Uterus (tissue), 4 donors: Measurements from ENCODE around the gene PIPOX. TPM values are rescaled to one million over a fixed set of nuclear protein-coding genes. Genes with fewer than 3 reads are reported as not detected.

Source experiments
- DNase-seq, 2 donors: peaks; one replicate each; pipeline ENCODE4 v3.0.0-alpha.2; 2019 to 2020
- H3K27ac ChIP-seq, 2 donors: fragments of 200-600 bp; sonication (generic); 1 replicate in 1 of 2; 2 replicates in 1 of 2; pipeline ENCODE4 v1.5.1; 2016 to 2018
- H3K27me3 ChIP-seq, 2 donors: fragments of 200-600 bp; sonication (generic); one replicate each; pipeline ENCODE4 v1.5.1; 2018 to 2019; ENCODE audit warnings: control low read depth in 1 of 2
- H3K36me3 ChIP-seq, 2 donors: fragments of 200-600 bp; sonication (generic); one replicate each; pipeline ENCODE4 v1.5.1; 2019; ENCODE audit warnings: control low read depth in 1 of 2
- H3K4me1 ChIP-seq, 2 donors: fragments of 200-600 bp; sonication (generic); one replicate each; pipeline ENCODE4 v1.5.1; 2018 to 2019; ENCODE audit warnings: control low read depth in 1 of 2
- H3K4me3 ChIP-seq, 2 donors: fragments of 200-600 bp; sonication (generic); 1 replicate in 1 of 2; 2 replicates in 1 of 2; pipeline ENCODE4 v1.5.1; 2018 to 2019; ENCODE audit warnings: mild to moderate bottlenecking in 1 of 2
- H3K9me3 ChIP-seq, 2 donors: fragments of 200-600 bp; sonication (generic); one replicate each; pipeline ENCODE4 v1.5.1; 2019; ENCODE audit warnings: control low read depth in 1 of 2
- CTCF ChIP-seq, 4 experiments: fragments of 200-600 bp in 2 of 4; fragments of 450-650 bp in 2 of 4; sonication (generic) in 2 of 4; IDR thresholded peaks; one replicate each; pipeline ENCODE4 v1.5.1; 2016 to 2019; ENCODE audit warnings: antibody characterized with exemption in 4 of 4, mild to moderate bottlenecking in 2 of 4, moderate library complexity in 1 of 4
- POLR2A ChIP-seq, 2 donors: fragments of 450-650 bp; IDR thresholded peaks; one replicate each; pipeline ENCODE4 v1.6.1; 2016; ENCODE audit warnings: antibody characterized with exemption in 2 of 2, mild to moderate bottlenecking in 1 of 2, moderate library complexity in 1 of 2
- intact Hi-C: fragments of 100-400 bp; cut with DNase I; formaldehyde crosslinking; loops from one replicate; pipeline ENCODE4 v1.15.1; 2023; ENCODE audit warnings: low total_unique reads
- total RNA-seq, 4 donors: library from RNA; depleted of rRNA in 3 of 4; stranded (reverse); fragments of >200 nt in 3 of 4; gene quantifications; one replicate each; pipeline versions ENCODE4 v1.1.0 to v1.2.4, GENCODE V29; 2014 to 2023
- donor health status: DM: yes; HTN: yes; CAD: no.

The PIPOX gene
- total RNA-seq, 4 donors from 2014 or later: 0.59 to 7.4 (median 2.9) TPM

GRCh38 chr17:29076722-29077121 lies 33.8 kb downstream of the PIPOX start:
- DNase-seq: no peak
- intact Hi-C loops: no loop called here
- Histone ChIP-seq H3K9me3 (no peaks in the 10 kb centered on the region), H3K36me3 (no peaks in the 10 kb centered on the region), H3K4me3 (no peak overlapping the region), H3K27ac (no peak overlapping the region), H3K4me1 (no peaks in the 10 kb centered on the region), H3K27me3 (no peaks in the 10 kb centered on the region)
- TF ChIP-seq CTCF (IDR thresholded peaks at IDR 0.05): no peak
- TF ChIP-seq POLR2A (IDR thresholded peaks at IDR 0.05): no peak

GRCh38 chr17:29077320-29077719 lies 34.4 kb downstream of the PIPOX start:
- TF ChIP-seq POLR2A (IDR thresholded peaks at IDR 0.05) (no peak), CTCF (IDR thresholded peaks at IDR 0.05) (no peak)
- Histone ChIP-seq H3K4me3 (no peak overlapping the region), H3K27me3 (no peaks in the 10 kb centered on the region), H3K9me3 (no peaks in the 10 kb centered on the region), H3K4me1 (no peaks in the 10 kb centered on the region), H3K27ac (no peak overlapping the region), H3K36me3 (no peaks in the 10 kb centered on the region)
- intact Hi-C loops: no loop called here
- DNase-seq: no peak

GRCh38 chr17:29078183-29079045 lies 35.5 kb downstream of the PIPOX start:
- no peak for DNase-seq
- Histone ChIP-seq H3K27me3 (no peaks in the 10 kb centered on the region), H3K4me1 (no peaks in the 10 kb centered on the region), H3K9me3 (no peaks in the 10 kb centered on the region), H3K36me3 (no peaks in the 10 kb centered on the region), H3K4me3 (no peak overlapping the region), H3K27ac (no peak overlapping the region)
- intact Hi-C loops: no loop called here
- no peak for TF ChIP-seq POLR2A (IDR thresholded peaks at IDR 0.05)
- TF ChIP-seq CTCF (IDR thresholded peaks at IDR 0.05): no peak

GRCh38 chr17:29079433-29079832 lies 36.5 kb downstream of the PIPOX start:
- H3K36me3 ChIP-seq: no peaks in the 10 kb centered on the region
- H3K9me3 ChIP-seq: no peaks in the 10 kb centered on the region
- H3K4me3 ChIP-seq: no peak overlapping the region
- no peaks in the 10 kb centered on the region for H3K27me3 ChIP-seq
- no peak overlapping the region for H3K27ac ChIP-seq
- intact Hi-C loops: no loop called here
- no peak for DNase-seq
- H3K4me1 ChIP-seq: no peaks in the 10 kb centered on the region
- TF ChIP-seq POLR2A (IDR thresholded peaks at IDR 0.05): no peak
- TF ChIP-seq CTCF (IDR thresholded peaks at IDR 0.05): no peak

GRCh38 chr17:29079887-29080286 lies 36.9 kb downstream of the PIPOX start:
- TF ChIP-seq POLR2A (IDR thresholded peaks at IDR 0.05): no peak
- no peak for TF ChIP-seq CTCF (IDR thresholded peaks at IDR 0.05)
- intact Hi-C loops: no loop called here

More at GRCh38 chr17:29079887-29080286, 36.9 kb downstream of the PIPOX start:
- H3K4me1 ChIP-seq: no peaks in the 10 kb centered on the region
- no peak overlapping the region for H3K4me3 ChIP-seq
- DNase-seq: no peak
- no peaks in the 10 kb centered on the region for H3K36me3 ChIP-seq
- no peak overlapping the region for H3K27ac ChIP-seq
- no peaks in the 10 kb centered on the region for H3K27me3 ChIP-seq
- no peaks in the 10 kb centered on the region for H3K9me3 ChIP-seq
